SK-N-SH (cell line): ENCODE measurements around the gene SLC35A5.

Experiments
- CHD2 ChIP-seq: fragments of 150-350 bp; IDR thresholded peaks from 2 replicates; pipeline ENCODE4 v1.6.1; 2018; ENCODE audit warnings: low read length; ENCODE audit not compliant: partially characterized antibody
- EZH2phosphoT487 ChIP-seq: fragments of 200-600 bp; sonication (generic); IDR thresholded peaks from 2 replicates; pipeline ENCODE4 v1.6.1; 2017; ENCODE audit warnings: low read depth, mixed run types, mild to moderate bottlenecking, antibody characterized with exemption, moderate library complexity, borderline replicate concordance
- FOSL2 ChIP-seq: IDR thresholded peaks from 2 replicates; pipeline ENCODE4 v1.4.0; 2012; ENCODE audit warnings: low read depth, mild to moderate bottlenecking, moderate library complexity, borderline replicate concordance
- FOXJ3 ChIP-seq: sonication (generic); formaldehyde crosslinking; IDR thresholded peaks from 2 replicates; pipeline ENCODE4 v1.5.1; 2020; ENCODE audit warnings: mild to moderate bottlenecking, missing genetic modification reagents
- GABPA ChIP-seq: IDR thresholded peaks from 2 replicates; pipeline ENCODE4 v1.4.0; 2012; ENCODE audit warnings: low read depth, mild to moderate bottlenecking
- RFX5 ChIP-seq: IDR thresholded peaks from 2 replicates; pipeline ENCODE4 v1.6.1; 2012; ENCODE audit warnings: mild to moderate bottlenecking, improper control_type of control experiment, low read length
- RXRA ChIP-seq: IDR thresholded peaks from 2 replicates; pipeline ENCODE4 v1.4.0; 2012; ENCODE audit warnings: low read depth, mild to moderate bottlenecking, borderline replicate concordance
- TCF12 ChIP-seq: IDR thresholded peaks from 2 replicates; pipeline ENCODE4 v1.4.0; 2012
- YY1 ChIP-seq: IDR thresholded peaks from 2 replicates; pipeline ENCODE4 v1.4.0; 2012; ENCODE audit warnings: low read depth, mild to moderate bottlenecking
- TF ChIP-seq, protein P1 (sequence below): fragments of 200-600 bp; sonication (generic); IDR thresholded peaks from 2 replicates; pipeline ENCODE4 v1.6.1; 2017; ENCODE audit warnings: antibody characterized with exemption, mild to moderate bottlenecking, moderate library complexity
- TF ChIP-seq, protein P2 (sequence below): IDR thresholded peaks from 2 replicates; pipeline ENCODE4 v1.4.0; 2012; ENCODE audit warnings: low read depth
- TF ChIP-seq, protein P3 (sequence below): IDR thresholded peaks from 2 replicates; pipeline ENCODE4 v1.4.0; 2012; ENCODE audit warnings: low read depth, borderline replicate concordance

DNA sequence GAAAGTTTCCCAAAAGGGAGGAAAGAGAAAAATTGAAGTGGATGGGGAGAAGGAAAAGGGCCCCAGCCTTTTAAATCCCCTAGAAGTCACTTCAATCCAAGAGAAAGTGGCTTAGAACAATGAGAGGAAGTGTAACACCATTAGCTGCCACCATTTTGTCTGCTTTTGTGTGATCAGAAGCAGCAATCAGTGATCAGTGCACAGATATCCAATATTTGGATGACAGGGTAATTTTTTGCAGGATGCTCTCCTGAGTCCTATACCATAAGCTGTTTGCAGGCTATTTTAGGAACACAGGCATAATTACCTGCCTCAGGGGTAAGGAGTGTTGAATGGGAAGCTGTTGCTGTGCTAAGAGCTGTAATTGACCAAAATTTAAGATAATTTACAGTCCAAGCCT is 31.4 kb downstream of the SLC35A5 start:
- no peak for TF ChIP-seq YY1
- TF ChIP-seq FOXJ3: no peak
- no peak for TF ChIP-seq CHD2
- TF ChIP-seq FOSL2: no peak
- TF ChIP-seq EZH2phosphoT487: no peak
- TF ChIP-seq TCF12: no peak
- TF ChIP-seq, protein P1, sequence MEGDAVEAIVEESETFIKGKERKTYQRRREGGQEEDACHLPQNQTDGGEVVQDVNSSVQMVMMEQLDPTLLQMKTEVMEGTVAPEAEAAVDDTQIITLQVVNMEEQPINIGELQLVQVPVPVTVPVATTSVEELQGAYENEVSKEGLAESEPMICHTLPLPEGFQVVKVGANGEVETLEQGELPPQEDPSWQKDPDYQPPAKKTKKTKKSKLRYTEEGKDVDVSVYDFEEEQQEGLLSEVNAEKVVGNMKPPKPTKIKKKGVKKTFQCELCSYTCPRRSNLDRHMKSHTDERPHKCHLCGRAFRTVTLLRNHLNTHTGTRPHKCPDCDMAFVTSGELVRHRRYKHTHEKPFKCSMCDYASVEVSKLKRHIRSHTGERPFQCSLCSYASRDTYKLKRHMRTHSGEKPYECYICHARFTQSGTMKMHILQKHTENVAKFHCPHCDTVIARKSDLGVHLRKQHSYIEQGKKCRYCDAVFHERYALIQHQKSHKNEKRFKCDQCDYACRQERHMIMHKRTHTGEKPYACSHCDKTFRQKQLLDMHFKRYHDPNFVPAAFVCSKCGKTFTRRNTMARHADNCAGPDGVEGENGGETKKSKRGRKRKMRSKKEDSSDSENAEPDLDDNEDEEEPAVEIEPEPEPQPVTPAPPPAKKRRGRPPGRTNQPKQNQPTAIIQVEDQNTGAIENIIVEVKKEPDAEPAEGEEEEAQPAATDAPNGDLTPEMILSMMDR: no peak
- TF ChIP-seq, protein P2, sequence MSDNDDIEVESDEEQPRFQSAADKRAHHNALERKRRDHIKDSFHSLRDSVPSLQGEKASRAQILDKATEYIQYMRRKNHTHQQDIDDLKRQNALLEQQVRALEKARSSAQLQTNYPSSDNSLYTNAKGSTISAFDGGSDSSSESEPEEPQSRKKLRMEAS: no peak
- TF ChIP-seq, protein P3, sequence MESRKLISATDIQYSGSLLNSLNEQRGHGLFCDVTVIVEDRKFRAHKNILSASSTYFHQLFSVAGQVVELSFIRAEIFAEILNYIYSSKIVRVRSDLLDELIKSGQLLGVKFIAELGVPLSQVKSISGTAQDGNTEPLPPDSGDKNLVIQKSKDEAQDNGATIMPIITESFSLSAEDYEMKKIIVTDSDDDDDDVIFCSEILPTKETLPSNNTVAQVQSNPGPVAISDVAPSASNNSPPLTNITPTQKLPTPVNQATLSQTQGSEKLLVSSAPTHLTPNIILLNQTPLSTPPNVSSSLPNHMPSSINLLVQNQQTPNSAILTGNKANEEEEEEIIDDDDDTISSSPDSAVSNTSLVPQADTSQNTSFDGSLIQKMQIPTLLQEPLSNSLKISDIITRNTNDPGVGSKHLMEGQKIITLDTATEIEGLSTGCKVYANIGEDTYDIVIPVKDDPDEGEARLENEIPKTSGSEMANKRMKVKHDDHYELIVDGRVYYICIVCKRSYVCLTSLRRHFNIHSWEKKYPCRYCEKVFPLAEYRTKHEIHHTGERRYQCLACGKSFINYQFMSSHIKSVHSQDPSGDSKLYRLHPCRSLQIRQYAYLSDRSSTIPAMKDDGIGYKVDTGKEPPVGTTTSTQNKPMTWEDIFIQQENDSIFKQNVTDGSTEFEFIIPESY: no peak
- TF ChIP-seq RFX5: no peak
- no peak for TF ChIP-seq GABPA
- no peak for TF ChIP-seq RXRA
